Eye (tissue), 1 donor: ENCODE data around the gene SERPINA12.
A peak's percentile ranks its signal among the peaks of the same experiment; 100 is the strongest.
"Not testable (repeated sequence)": the region's sequence is repeated elsewhere in the genome, so short reads cannot be mapped to it uniquely, and the experiment has no call there.

Source experiments
- DNase-seq: peaks from one replicate; pipeline ENCODE4 v3.0.0-alpha.2; 2015

The SERPINA12 gene

DNA sequence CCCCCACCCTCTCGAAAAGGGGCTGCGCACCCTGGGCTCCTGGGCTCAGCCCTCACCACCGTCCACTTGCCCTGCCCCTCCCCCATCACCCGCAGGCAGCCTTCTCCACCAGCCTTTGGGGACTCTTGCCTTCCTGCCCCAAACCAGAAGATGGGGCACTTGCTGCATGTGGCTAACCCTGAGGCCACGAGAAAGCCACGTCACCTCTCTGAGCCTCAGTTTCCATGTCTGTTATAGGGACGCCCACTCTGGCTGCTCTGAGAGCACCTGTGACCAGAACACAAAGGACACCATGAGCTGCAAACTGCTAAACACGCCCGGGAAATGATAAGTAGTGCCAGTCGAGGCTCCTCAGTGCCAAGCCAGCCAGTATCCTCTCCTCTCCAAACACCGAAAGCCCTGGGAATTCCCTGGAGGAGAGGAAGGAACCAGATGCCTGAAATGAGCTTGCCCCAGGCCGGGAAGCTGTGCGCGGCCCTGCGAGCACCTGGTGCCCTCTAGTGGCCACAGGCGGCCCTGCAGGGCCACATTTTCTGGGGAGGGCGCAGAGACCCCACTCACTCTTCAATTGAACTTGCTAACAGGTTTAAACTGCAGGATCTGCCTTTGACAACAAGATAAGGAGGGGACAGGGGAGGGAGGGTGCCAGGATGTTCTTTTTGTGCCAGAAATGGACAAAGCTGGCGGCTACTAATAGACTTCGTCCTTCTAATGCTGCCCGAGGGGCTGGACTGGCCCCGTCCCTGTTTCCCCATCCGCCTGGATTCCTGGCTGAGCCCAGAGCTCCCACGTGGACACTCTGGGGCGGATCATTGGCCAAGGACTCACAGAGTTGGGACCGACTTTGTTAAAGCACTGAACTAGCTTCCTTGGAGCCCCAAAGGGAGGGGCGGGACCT lies 23.1 kb downstream of the SERPINA12 start:
- peak; percentile 85 for DNase-seq

DNA sequence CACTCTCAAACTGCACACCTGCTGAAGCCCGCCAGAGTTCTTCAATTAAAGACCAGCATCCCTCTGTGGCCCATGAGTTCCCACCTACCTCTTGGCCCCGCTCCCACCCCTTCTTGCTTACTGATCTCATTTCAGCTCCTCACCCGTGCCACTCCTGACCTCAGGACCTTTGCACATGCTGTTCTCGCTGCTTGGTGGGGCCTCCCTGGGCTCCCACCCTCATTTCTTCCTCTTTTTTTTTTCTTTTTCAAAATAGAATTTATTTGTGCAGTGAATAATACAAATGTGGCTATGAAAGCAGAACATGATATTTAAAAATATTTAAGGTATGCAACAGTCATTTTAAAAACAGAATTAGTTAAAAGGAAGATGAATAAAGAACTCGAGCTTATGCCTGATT lies 24.8 kb downstream of the SERPINA12 start:
- no peak for DNase-seq

DNA sequence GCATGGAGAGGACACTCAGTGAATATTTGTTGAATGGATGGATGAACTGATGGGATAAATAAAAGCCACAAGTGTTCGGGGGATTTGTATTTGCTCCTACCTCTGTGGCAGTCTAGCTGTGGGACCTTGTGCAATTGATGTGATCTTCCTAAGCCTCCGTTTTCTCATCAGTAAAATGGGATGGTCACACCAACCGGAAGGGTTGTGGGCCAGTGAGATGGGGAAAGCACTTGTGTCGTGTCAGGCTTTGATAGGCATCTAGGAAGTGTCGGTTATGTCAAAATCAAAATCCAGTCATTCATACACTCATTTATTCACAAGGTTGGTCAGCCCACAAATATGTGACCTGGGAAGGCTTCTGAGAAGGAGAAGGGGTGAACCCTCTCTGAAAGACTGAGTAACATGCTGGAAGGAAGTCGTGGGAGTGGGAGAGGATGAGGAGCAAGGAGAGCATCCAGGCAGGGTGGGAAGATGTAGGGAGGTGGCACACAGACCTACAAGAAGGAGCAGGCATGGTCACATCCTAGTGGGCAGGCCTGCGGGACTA lies 25.5 kb downstream of the SERPINA12 start:
- DNase-seq, result no peak

DNA sequence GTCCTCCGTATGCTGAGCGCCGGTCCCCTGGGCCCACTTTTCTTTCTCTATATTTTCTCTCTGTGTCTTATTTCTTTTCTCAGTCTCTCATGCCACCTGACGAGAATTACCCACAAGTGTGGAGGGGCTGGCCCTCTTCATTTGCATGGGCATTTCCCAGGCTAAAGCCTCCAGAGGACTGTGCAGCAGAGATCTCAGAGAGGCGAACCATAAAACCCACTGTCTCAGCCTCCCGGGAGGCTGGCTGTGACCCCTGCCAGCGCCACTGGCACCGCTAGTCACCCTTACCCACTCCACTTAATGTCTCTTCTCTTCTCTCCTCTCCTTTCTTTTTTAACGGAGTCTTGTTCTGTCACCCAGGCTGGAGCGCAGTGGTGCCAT lies 26.2 kb downstream of the SERPINA12 start:
- no peak for DNase-seq

DNA sequence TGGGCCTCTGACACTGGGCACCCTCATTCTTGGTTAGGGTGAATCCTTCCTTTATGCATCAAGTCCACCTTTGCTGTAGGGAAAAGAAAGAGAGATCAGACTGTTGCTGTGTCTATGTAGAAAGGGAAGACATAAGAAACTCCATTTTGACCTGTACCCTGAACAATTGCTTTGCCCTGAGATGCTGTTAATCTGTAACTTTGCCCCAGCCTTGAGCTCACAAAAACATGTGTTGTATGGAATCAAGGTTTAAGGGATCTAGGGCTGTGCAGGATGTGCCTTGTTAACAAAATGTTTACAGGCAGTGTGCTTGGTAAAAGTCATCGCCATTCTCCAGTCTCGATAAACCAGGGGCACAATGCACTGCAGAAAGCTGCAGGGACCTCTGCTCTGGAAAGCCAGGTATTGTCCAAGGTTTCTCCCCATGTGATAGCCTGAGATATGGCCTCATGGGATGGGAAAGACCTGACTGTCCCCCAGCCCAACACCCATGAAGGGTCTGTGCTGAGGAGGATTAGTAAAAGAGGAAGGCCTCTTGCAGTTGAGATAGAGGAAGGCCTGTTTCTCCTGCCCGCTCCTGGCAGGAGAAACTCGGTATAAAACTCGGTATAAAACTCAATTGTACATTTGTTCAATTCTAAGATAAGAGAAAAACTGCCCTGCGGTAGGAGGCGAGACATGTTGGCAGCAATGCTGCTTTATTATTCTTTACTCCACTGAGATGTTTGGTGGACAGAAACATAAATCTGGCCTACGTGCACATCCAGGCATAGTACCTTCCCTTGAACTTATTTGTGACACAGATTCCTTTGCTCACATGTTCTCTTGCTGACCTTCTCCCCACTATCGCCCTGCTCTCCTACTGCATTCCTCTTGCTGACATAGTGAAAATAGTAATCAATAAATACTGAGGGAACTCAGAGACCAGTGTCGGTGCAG lies 26.9 kb downstream of the SERPINA12 start:
- not testable (repeated sequence) for DNase-seq

DNA sequence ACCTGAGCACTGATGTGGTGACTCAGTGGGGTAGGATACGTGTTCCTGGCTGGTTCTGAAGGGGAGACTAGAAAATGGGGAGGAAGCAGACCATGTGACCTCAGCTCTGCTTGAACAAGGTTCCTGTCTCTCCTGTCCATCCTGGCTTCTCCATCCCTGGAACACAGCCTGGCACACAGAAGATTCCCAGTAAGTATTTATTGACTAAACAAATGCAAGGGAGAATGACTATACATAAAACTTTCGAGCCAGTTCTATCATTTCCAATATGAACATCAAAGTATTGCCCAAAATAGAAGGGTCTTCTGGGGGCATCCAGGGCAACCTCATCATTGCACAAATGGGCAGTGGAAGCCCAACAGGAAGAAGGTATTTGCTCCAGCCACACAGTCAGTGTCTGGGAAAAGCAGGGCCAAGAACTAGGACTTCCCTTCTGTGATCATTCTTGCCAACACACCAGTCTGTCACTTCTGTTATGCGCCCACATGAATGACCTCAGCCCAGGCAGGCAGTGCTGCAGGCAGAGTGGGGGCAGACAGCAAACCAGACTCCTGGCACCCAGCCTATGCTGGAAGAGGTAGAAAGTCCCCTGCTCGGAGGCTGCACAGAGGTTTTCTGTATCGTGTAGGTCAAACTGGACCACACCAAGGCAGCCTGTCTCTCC lies 27.7 kb downstream of the SERPINA12 start:
- no peak for DNase-seq

DNA sequence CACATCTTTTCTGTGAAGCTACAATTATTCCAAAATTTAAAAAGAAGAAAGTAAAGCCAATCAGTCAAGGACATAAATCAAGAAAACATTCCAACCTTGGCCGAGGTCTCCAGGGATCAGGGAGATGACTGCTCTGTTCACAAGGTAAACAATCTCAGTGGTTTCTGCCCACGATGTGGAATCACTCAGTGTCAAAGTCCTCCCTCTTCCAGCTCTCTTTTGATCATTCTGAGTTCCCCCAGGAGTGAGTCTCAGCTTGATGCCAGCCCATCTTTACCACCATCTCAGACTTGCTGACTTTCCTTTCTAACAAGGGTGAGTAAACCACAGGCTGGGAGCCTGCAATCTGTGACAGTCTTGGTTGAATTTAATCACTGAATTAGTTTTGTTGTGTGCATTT lies 28.5 kb downstream of the SERPINA12 start:
- DNase-seq, result no peak

DNA sequence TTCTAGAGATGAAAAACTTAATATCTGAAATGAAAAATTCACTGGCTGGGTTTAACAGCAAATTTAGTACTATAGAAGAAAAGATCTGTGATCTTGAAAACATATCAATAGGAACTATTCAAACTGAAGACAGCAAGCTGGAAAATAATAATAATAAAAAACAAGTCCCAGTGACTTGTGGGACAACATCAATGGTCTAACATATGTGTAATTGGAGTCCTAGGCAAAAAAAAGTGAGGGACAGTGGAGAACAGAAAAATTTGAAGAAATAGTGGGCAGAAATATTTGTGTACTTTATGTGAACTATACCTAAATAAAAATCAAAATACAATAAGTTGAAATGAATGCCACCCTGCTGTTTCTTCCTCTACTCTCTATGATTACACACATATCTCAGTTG lies 30.8 kb downstream of the SERPINA12 start:
- DNase-seq, result no peak

DNA sequence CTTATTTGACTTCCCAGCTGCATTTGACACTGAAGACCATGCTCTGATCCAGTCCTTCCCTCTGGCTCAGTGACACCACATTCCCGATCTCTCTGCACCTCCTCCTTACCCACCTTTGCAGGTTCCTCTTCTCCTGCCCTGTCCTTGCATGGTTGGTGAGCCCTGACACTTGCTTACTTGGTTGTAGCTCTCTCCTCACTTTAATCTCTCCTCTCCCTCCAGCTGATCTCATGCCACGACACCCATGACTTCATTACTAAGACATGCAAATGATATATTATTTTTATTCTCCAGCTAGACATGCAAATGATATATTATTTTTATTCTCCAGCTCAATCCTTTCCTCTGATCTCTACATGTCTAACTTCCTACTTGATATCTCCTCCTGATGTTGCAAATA lies 33.2 kb downstream of the SERPINA12 start, which contains the start of gene SERPINA9:
Gene SERPINA9 (minus strand): TSS at position 175 of the 400 bp plus-strand sequence. CDS start 6,357 bp downstream, outside the sequence.
- DNase-seq, result no peak

DNA sequence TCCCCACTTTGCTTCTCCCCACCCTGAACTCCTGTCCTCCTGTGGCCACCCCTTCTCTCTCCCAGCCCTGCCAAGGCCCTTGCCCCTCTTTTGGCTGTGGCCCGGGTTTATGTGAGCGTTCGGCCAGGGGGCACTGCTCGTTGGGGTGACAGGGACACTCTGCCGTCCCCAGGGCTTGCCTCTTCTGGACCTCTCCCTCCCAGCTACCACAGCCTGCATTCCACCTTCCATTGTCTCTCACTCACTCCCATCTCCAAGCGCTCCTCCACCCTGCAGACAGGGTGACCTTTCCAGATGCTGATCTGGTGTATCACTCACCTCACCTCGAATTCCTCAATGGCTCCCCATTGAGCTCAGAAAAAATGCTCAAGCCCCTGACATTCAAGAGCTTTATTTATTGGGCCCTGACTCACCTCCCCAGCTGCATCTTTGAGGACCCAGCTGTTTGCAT lies 34.7 kb downstream of the SERPINA12 start:
- DNase-seq, result no peak

DNA sequence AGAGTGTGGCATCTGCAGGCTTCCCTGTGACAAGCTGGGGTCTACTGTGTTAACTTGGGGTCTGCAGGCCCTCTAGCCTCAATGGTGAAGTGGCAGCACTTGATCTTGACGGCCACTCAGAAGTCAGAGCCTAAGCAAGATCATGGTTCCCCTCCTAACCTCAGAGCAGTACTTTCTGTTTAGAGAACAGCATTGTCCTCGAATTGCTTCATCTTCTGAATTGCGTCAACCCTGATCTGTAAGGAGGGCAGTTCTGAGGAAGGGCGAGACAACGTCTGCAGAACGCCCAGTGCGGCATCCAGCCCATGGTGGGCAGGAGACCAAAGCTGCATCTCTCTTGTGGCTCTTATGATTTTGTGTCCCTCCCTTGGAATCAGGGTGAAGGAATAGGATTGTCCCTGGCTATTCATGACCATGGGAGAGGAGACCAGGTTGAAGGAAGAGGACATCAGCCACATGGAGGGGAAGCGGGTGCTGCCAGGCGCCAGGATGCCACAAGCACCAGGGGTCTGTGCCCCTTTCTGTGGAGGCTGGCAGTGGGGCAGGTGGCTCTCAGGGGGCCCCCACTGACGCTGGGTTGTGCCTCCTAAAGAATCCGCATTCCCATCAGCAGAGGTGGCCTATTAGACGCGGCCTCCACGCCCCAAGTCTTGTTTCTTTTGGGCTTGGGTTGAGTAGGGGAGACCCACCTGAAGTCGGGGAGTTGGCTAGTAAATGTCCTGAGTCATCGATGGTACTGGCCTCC lies 35.4 kb downstream of the SERPINA12 start:
- no peak for DNase-seq

DNA sequence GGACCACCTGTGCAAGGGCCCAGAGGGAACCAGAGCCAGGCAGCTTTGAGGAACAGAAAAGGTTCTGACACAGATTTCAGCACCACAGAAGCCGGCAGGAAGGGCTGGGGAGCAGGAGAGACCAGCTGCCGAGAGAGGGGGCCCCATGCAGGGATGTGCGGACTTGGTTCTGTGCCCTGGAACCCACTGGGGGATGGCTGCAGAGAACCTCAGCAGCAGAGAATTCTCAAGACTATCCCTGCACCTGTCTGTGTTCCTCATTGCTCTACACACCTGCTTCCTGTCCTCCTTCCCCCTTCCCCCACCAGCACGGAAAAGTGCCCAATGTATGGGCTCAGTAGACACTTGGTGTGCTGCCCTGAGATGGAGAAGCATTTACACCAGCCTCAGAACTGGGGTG lies 36.4 kb downstream of the SERPINA12 start:
- DNase-seq, result no peak

DNA sequence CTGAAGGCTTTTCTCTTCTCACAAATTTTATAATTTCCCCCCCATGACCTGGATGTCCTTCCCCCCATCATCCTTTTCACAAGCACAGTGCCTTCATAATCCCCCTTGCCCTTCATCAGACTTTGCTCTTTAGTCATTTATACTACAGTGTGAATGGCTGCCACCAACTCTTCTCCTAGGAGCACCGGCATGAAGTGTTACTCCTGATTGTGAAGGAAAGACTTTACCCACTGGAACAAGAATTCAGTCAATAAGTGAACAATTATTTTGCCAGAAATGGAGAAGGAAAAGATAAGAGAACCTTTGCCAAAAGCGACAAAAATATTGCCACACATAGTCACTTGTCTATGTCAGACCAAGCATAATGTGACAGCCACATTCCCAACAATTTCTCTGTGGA lies 38.2 kb downstream of the SERPINA12 start:
- DNase-seq, result no peak

DNA sequence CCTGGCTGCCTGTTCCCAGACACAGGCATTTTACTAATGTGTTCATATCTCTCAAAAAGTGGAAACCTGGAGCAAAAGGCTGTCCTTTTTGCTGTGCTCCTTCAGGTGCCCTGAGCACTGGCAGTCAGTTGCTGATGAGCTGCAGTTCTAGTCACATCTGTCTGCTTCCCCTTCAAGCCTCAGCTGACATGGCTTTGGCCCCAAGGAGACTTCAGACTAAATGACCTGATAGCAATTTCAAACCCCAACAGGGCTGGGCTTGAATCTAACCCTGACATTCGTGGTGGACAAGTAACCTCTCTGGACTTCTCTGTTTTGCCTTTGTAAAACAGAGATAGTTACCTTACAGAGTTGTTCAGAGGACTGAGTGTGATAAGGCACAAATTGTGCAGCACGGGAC lies 39.0 kb downstream of the SERPINA12 start:
- DNase-seq, result no peak

DNA sequence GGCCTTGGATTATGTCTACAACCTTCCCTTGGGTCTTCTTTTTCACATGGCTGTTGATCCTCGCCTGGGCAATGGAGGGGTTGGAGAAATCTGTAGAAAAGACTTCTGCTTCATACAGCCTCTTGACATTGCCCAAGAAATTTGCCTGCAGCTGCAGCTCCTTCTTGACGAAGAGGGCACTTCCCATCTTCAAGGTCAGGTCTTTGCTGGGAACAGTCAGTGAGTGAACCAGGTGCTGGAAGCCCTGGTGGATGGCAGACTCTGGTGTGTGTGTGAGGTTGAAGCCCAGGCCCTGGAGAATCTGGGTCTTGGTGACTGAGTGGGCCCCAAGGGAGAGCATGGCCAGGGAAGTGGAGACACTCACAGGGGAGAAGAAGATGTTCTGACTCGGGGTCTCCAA lies 40.0 kb downstream of the SERPINA12 start:
- DNase-seq, result no peak

DNA sequence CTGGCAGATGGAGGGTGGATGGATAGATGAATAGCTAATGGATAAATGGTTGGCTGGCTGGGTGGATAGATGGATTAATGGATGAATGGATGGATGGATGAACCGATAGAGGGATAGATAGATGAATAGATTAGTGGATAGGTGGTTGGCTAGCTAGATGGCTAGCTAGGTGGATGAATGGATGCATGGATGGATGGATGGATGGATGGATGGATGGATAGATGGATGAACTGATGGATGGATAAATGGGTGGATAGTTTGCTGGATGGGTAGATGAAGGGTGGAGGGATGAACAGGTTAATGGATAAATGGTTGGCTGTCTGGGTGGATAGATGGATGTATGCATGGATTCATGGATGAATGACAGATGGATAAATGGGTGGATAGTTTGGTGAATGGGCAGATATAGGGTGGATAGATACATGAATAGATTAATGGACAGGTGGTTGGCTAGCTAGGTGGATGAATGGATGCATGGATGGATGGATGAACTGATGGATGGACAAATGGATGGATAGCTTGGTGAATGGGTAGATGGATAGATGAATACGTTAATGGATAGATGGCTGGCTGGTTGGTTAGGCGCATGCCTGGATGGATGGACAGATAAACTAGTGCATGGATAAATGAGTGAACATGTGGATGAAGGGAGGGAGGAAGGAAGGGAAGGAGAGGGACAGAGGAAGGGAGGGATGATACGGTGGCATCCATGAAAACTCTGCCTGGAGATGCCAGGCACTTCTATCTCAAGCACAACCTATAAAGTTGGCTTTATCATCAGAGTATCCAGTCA lies 41.3 kb downstream of the SERPINA12 start:
- DNase-seq, result no peak

DNA sequence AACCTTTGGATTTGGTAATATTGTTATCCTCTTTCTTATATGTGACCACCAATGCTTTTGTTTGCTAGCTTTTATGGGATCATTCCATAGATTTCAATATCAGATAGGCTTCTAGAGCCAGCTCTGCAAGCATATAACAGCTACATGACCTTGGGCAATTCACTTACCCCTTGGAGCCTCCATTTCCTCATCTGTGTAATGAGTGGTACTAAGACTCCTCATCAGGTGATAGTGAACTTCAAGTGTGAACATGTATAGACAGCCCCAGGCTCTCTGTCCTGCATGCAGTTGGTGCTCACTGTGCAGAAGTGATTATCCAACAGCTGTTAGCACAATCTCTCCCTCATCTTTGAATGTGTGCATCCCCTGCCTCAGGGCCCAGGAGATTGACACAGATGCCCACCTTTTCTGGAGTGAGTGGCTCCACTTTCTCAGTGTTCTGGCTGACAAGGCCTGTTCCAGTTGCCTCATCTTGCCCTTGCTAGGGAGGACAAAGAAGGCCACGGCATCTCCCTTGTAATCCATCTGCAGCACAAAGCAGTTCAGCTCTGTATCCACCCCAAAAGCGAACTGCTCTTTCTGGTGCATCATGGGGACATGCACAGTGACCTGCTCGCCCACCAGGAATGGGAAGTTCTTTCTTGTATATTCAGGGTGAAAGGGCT lies 42.4 kb downstream of the SERPINA12 start:
- no peak for DNase-seq

DNA sequence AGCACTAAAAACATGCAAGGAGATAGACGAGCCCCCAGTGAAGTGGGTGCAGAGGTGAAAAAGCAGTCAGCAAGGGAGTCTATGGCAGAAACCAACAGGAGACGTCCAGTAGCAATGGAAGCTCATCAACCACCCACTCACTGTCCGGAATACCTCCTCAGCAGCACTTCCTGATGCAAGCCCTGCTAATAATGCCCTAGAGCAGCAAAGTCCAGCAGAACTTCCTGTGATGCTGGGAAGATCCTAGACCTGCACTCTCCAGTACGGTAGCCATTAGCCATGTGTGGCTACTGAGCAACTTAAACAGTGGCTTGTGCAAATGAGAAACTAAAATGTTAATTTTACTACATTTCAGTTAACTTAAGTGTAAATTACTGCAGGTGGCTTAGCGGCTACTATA lies 44.2 kb downstream of the SERPINA12 start:
- DNase-seq, result no peak

DNA sequence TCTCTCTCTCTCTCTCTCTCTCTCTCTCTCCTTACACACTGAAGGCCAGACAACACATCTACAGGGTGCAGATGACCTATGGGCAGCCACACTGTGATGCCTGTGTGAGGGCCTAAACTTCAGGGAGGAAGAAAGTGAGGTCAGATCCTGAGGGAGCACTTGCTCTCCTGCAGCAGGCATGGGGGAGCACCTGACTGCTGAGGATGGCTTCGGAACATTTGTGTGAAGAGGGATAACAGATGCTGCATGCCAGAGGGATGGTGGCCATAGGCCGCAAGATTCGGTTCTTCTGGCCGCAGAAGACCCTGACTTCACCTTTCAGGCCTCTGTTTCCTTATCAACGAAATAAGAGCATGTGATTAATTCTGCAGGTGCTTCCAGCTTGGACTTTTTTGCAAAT lies 45.0 kb downstream of the SERPINA12 start:
- DNase-seq, result no peak

DNA sequence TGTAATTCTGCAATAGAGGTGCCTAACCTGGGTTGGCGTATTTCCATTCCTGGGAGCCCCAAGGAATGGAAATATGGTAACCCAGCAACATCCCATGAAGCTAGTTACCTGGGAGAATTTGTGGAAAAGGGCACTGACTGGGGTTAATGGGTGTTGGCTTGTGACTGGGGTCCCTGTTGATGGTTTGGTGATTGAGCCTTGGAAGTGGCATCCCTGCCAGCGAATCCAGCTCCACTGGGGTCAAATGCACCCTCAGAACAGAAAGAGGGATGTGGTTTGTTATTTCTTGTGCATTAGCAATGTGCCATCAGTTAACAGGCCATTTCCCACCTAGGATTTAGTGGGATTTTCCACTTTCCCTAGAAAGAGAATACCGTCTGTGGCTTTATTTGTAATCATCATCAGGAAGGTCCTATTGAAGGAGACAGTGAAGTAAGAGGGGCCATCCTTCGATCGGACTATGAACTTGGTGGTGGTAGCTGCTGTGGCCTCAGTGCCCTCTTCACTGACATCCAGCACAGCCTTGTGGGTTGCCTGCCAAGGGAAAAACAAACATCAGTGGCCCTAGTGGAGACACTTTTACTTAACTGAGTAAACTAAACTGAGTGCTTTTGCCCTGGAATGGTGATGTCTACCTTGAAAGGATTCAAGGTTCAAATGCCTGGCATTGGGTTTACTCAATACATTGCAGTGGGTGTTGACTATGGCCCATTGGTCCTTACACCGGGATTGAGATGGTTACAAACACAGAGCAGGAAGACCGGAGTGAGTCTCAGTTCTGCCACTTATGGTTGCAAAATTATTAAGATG lies 46.3 kb downstream of the SERPINA12 start:
- DNase-seq, result no peak
